Endodermal cell (in vitro differentiated cells): ENCODE data around the gene ABI3BP. TPM values are rescaled to one million over a fixed set of nuclear protein-coding genes. Genes with fewer than 3 reads are reported as not detected.

Source experiments
- DNase-seq: peaks from one replicate; pipeline ENCODE4 v3.0.0-alpha.2; 2017
- H3K27ac ChIP-seq: 2 replicates; pipeline ENCODE4 v1.5.1; 2013; ENCODE audit warnings: mild to moderate bottlenecking, low read depth, low read length, moderate library complexity
- H3K27me3 ChIP-seq: 2 replicates; pipeline ENCODE4 v1.6.1; 2013; ENCODE audit warnings: mild to moderate bottlenecking, low read length, moderate library complexity; ENCODE audit not compliant: insufficient read depth, control insufficient read depth, poor library complexity, severe bottlenecking
- H3K36me3 ChIP-seq: 2 replicates; pipeline ENCODE4 v1.7.0; 2013; ENCODE audit warnings: mild to moderate bottlenecking, low read length, moderate library complexity; ENCODE audit not compliant: control insufficient read depth, insufficient read depth
- H3K4me1 ChIP-seq: one replicate; pipeline ENCODE4 v1.7.0; 2013; ENCODE audit warnings: low read length; ENCODE audit not compliant: control insufficient read depth, insufficient read depth
- H3K4me3 ChIP-seq: 2 replicates; pipeline ENCODE4 v1.5.1; 2013; ENCODE audit warnings: mild to moderate bottlenecking, low read length, moderate library complexity
- H3K9ac ChIP-seq: 2 replicates; pipeline ENCODE4 v1.6.1; 2013; ENCODE audit warnings: mild to moderate bottlenecking, low read length, moderate library complexity; ENCODE audit not compliant: poor library complexity, severe bottlenecking; ENCODE audit errors: extremely low read depth
- H3K9me3 ChIP-seq: 2 replicates; pipeline ENCODE4 v1.6.1; 2013; ENCODE audit warnings: mild to moderate bottlenecking, low read length, moderate library complexity; ENCODE audit not compliant: control insufficient read depth
- H3K27ac Mint-ChIP-seq: 2 replicates; pipeline ENCODE4 v1.8.0; 2020; ENCODE audit warnings: mixed read lengths
- H3K27me3 Mint-ChIP-seq: 2 replicates; pipeline ENCODE4 v1.8.0; 2021; ENCODE audit warnings: mild to moderate bottlenecking, mixed read lengths; ENCODE audit not compliant: insufficient read depth
- H3K36me3 Mint-ChIP-seq: 2 replicates; pipeline ENCODE4 v1.8.0; 2020; ENCODE audit warnings: low read depth, mixed read lengths
- H3K4me1 Mint-ChIP-seq: 2 replicates; pipeline ENCODE4 v1.8.0; 2020; ENCODE audit warnings: mixed read lengths
- H3K4me3 Mint-ChIP-seq: 2 replicates; pipeline ENCODE4 v1.8.0; 2020; ENCODE audit warnings: mild to moderate bottlenecking, moderate library complexity, mixed read lengths
- H3K9me3 Mint-ChIP-seq: 2 replicates; pipeline ENCODE4 v1.8.0; 2020; ENCODE audit warnings: mild to moderate bottlenecking, mixed read lengths
- CTCF ChIP-seq: fragments of 200-600 bp; sonication (generic); conservative IDR thresholded peaks from 2 replicates; pipeline ENCODE4 v1.5.0; 2021; ENCODE audit warnings: antibody characterized with exemption, mild to moderate bottlenecking
- WGBS, 2 experiments: methylation state at CpG; one replicate each; pipeline versions ENCODE4 v1.1.5 to v1.1.7; 2013; ENCODE audit warnings: missing lambda C conversion rate in 2 of 2, mixed read lengths in 1 of 2; ENCODE audit not compliant: insufficient coverage in 1 of 2, insufficient read length in 1 of 2; 5-methylcytosine and 5-hydroxymethylcytosine counted together
- total RNA-seq, 2 donors: library from RNA; stranded (reverse); fragmentation: NEBNext Ultra II Directional in 1 of 2; extraction: Animal tissue kit (Norgen Biotek cat#: 25700) in 1 of 2; gene quantifications; 2 replicates in 1 of 2; 3 replicates in 1 of 2; pipeline ENCODE4 v1.2.1, GENCODE V29; 2021

The ABI3BP gene
- total RNA-seq, 2 donors from 2014 or later: 0.42 TPM; not detected in 1

- Histone ChIP-seq H3K27me3 (peaks cover 10% of the 10 kb centered on the region), H3K27ac (no peak overlapping the region), H3K36me3 (no peaks in the 10 kb centered on the region), H3K9ac (no peak overlapping the region), H3K4me3 (no peak overlapping the region), H3K9me3 (no peaks in the 10 kb centered on the region), H3K4me1 (no peaks in the 10 kb centered on the region)
- no peak for TF ChIP-seq CTCF
- 80 to 83% methylated on average over 4 of the region's 4 CpGs for WGBS, 2 experiments
- no peak overlapping the region for H3K4me3 Mint-ChIP-seq
- H3K36me3 Mint-ChIP-seq: no peaks in the 10 kb centered on the region
- no peak overlapping the region for H3K27ac Mint-ChIP-seq
- no peaks in the 10 kb centered on the region for H3K9me3 Mint-ChIP-seq
- no peaks in the 10 kb centered on the region for H3K4me1 Mint-ChIP-seq
- peaks cover 2% of the 10 kb centered on the region for H3K27me3 Mint-ChIP-seq
- no peak for DNase-seq
Observed at GRCh38 chr3:100982710-100983109, 10.5 kb downstream of the ABI3BP start.

GRCh38 chr3:100981164-100981911, 11.9 kb downstream of the ABI3BP start:
- H3K9ac ChIP-seq: no peak overlapping the region
- H3K4me3 ChIP-seq: no peak overlapping the region
- no peaks in the 10 kb centered on the region for H3K4me1 ChIP-seq
- Mint-ChIP-seq H3K27me3 (peaks cover 2% of the 10 kb centered on the region), H3K27ac (no peak overlapping the region), H3K4me3 (no peak overlapping the region), H3K9me3 (no peaks in the 10 kb centered on the region), H3K36me3 (no peaks in the 10 kb centered on the region), H3K4me1 (no peaks in the 10 kb centered on the region)
- DNase-seq: no peak
- H3K9me3 ChIP-seq: no peaks in the 10 kb centered on the region
- 92 to 95% methylated on average over 2 to 3 of the region's 3 CpGs for WGBS, 2 experiments
- peaks cover 10% of the 10 kb centered on the region for H3K27me3 ChIP-seq
- no peak for TF ChIP-seq CTCF
- H3K27ac ChIP-seq: no peak overlapping the region
- H3K36me3 ChIP-seq: no peaks in the 10 kb centered on the region

- no peak overlapping the region for H3K4me3 Mint-ChIP-seq
- Histone ChIP-seq H3K9me3 (no peaks in the 10 kb centered on the region), H3K36me3 (no peaks in the 10 kb centered on the region), H3K9ac (no peak overlapping the region), H3K4me3 (no peak overlapping the region), H3K27me3 (peaks cover 10% of the 10 kb centered on the region), H3K27ac (no peak overlapping the region), H3K4me1 (no peaks in the 10 kb centered on the region)
- DNase-seq: no peak
- no peaks in the 10 kb centered on the region for H3K4me1 Mint-ChIP-seq
- H3K27me3 Mint-ChIP-seq: peaks cover 2% of the 10 kb centered on the region
- TF ChIP-seq CTCF: no peak
- no peak overlapping the region for H3K27ac Mint-ChIP-seq
- 85% methylated on average over 1 of the region's 1 CpG; no CpG with 5 or more reads in 1 of the 2 experiments for WGBS, 2 experiments
- H3K9me3 Mint-ChIP-seq: no peaks in the 10 kb centered on the region
- no peaks in the 10 kb centered on the region for H3K36me3 Mint-ChIP-seq
Observed at GRCh38 chr3:100978011-100978659, 15.1 kb downstream of the ABI3BP start.
